Breast epithelium (tissue), 3 donors: ENCODE measurements around the gene FBH1.
"Not testable (repeated sequence)": the region's sequence is repeated elsewhere in the genome, so short reads cannot be mapped to it uniquely, and the experiment has no call there.

Source experiments
- POLR2A ChIP-seq: fragments of 450-650 bp; IDR thresholded peaks from one replicate; pipeline ENCODE4 v1.6.1; 2016; ENCODE audit warnings: antibody characterized with exemption, mild to moderate bottlenecking, moderate library complexity
- TF ChIP-seq, protein P1 (sequence below), 3 donors: fragments of 450-650 bp; IDR thresholded peaks; one replicate each; pipeline ENCODE4 v1.5.1; 2016 to 2017; ENCODE audit warnings: antibody characterized with exemption in 3 of 3, mild to moderate bottlenecking in 3 of 3, moderate library complexity in 3 of 3

DNA sequence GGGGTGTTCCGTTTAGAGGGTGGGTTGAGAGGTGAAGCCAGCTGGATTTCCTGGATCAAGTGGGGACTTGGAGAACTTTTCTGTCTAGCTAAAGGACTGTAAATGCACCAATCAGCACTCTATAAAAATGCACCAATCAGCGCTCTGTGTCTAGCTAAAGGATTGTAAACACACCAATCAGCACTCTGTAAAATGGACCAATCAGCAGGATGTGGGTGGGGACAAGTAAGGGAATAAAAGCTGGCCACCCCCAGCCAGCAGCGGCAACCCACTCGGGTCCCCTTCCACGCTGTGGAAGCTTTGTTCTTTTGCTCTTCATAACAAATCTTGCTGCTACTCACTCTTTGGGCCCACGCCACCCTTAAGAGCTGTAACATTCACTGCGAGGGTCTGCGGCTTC lies 21.7 kb upstream of the FBH1 start:
- TF ChIP-seq, protein P1, sequence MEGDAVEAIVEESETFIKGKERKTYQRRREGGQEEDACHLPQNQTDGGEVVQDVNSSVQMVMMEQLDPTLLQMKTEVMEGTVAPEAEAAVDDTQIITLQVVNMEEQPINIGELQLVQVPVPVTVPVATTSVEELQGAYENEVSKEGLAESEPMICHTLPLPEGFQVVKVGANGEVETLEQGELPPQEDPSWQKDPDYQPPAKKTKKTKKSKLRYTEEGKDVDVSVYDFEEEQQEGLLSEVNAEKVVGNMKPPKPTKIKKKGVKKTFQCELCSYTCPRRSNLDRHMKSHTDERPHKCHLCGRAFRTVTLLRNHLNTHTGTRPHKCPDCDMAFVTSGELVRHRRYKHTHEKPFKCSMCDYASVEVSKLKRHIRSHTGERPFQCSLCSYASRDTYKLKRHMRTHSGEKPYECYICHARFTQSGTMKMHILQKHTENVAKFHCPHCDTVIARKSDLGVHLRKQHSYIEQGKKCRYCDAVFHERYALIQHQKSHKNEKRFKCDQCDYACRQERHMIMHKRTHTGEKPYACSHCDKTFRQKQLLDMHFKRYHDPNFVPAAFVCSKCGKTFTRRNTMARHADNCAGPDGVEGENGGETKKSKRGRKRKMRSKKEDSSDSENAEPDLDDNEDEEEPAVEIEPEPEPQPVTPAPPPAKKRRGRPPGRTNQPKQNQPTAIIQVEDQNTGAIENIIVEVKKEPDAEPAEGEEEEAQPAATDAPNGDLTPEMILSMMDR (IDR thresholded peaks at IDR 0.05), result not testable (repeated sequence)
- not testable (repeated sequence) for TF ChIP-seq POLR2A
